GM12874 (cell line): ENCODE measurements around the gene SLU7.

Experiments used
- CTCF ChIP-seq: IDR thresholded peaks from 2 replicates; pipeline ENCODE4 v1.5.1; 2011; ENCODE audit warnings: low read depth, mild to moderate bottlenecking, control low read depth, low read length, moderate library complexity; ENCODE audit not compliant: insufficient read depth

The SLU7 gene

DNA sequence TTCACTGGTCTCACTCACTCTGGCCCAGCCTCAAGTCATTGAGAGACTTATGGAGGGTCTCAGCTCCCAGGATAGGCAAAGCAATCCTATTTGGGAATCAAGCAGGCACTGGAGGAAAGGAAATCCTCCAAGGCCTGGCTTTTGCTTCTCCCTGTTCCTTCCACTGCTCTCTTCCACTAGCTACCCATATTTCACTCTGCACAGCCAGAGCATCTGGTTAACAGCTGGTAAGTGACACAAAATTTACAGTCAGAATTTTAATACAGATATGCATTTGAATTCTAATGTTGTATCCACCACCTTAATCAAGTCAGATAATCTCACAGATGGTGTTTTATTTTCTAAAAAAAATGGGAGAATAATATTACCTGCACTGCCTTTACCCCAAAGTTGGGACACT lies 47.6 kb downstream of the SLU7 start:
- TF ChIP-seq CTCF = no peak

- TF ChIP-seq CTCF = no peak
Measured at GRCh38 chr5:160370713-160371034, 48.2 kb downstream of the SLU7 start.

GRCh38 chr5:160369990-160370712 lies 48.7 kb downstream of the SLU7 start, which contains the start of gene C1QTNF2:
Gene C1QTNF2, minus strand, starts transcription at chr5:160370626. Its CDS starts 15,615 bp downstream, at chr5:160355011.
- no peak for TF ChIP-seq CTCF

- TF ChIP-seq CTCF = no peak
Measured at GRCh38 chr5:160367885-160368284, 51.0 kb downstream of the SLU7 start.

DNA sequence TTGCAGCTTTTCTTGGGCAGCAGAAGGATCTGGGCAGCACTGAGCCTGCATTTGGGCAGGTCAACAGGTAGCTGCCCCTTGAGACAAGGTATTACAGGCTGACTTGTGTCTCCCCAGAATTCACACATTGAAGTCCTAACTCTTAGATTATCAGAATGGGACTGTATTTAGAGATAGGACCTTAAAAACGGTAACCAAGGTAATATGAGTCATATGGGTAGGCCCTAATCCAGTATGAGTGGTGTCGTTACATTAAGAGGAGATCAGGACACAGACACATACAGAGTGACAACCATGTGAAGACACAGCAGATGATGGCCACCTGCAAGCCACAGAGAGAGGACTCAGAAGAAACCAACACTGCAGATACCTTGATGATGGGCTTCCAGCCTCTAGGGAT lies 51.6 kb downstream of the SLU7 start:
- TF ChIP-seq CTCF = no peak

GRCh38 chr5:160366230-160366629 lies 52.7 kb downstream of the SLU7 start:
- no peak for TF ChIP-seq CTCF

DNA sequence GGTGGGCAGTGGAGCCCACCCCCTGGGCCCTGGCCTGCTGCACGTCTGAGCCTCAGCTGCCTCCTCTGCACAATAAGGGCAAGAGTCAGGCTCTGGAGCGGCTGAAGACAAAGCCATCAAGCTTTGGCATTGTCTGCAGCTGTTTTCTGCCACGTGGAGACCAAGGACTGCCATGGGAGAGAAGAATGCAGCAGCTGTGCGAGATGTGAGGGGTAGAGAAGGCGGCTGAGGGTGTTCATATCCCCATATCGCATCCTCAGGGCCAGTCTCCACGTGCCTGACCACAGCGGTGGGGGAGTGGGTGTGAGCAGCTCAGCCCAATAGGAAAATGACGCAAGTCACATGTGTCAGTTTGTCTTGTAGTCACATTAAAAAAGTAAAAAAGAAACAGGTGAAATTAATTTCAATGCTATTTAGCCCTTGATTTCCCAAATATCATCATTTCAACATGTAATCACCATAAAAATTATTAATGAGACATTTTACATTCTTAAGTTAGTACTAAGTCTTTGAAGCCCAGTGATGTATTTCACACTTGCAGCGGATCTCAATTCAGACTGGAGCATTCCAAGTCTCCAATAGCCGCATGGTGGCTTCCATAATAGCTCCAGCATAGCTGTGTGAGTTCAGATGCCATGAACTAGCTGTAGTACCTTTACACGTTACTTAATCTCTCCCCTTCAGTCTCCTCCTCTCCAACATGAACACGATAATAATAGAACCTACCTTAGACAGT lies 55.1 kb downstream of the SLU7 start:
- TF ChIP-seq CTCF = no peak
